ENCODE measurements around the gene NLGN2. TPM values are rescaled to one million over a fixed set of nuclear protein-coding genes. Genes with fewer than 3 reads are reported as not detected.

NLGN2 gene
- polyA plus RNA-seq, 1 donor from 2014 or later: 13.8 TPM

DNA sequence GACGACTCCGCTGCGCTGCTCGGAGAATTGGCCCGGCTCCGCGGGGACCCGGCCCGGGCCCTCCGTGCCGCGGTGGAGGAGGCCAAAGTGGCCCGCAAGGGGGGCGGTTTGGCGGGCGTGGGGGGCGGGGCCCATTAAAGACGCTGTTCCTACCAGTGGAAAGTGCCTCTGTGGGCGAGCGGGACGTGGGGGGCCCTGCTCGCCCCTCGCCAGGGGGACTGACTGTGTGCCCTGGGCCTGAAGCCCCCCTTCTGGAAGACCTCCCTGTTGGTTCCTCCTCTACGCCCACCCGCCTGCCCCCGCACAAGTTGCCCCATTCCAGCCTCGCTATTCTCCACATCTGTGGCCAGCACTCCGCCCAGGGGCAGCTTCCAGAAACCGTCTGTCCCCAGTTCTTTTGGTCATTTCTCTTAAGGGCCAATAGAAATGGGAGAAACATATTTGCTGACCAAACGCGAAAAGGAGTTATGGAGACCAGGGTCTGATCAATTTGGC is 29.8 kb downstream of the NLGN2 start:
- Histone ChIP-seq H3K9ac (ENCODE audit: low read length) (peak overlapping the region; percentile 97), H4K20me1 (ENCODE audit: insufficient read depth) (no peaks in the 10 kb centered on the region), H3K27ac (ENCODE audit: low read length) (no peak overlapping the region), H3K27me3 (ENCODE audit: insufficient read depth, low read depth, low read length) (peaks cover 43% of the 10 kb centered on the region), H3K4me3 (ENCODE audit: low read length) (peak overlapping the region; percentile 85), H2AFZ (ENCODE audit: low read depth, low read length) (no peak overlapping the region), H3F3A (ENCODE audit: insufficient read depth, low read length, poor library complexity, severe bottlenecking) (peaks cover 4% of the 10 kb centered on the region), H3K9me3 (ENCODE audit: low read length) (no peaks in the 10 kb centered on the region), H3K36me3 (ENCODE audit: insufficient read depth, low read length) (no peaks in the 10 kb centered on the region), H3K4me2 (ENCODE audit: low read length) (no peak overlapping the region), H3K79me2 (replicated peaks; ENCODE audit: insufficient read depth, low read length) (no peaks in the 10 kb centered on the region), H3K9me2 (ENCODE audit: insufficient read depth, low read length) (no peaks in the 10 kb centered on the region)
- TF ChIP-seq EZH2 (IDR thresholded peaks at IDR 0.05; ENCODE audit: borderline replicate concordance, insufficient read depth, low read length, poor library complexity, severe bottlenecking) (no peak), SMC3 (conservative IDR thresholded peaks at IDR 0.05; ENCODE audit: poor library complexity) (peak; percentile 7), TAF1 (IDR thresholded peaks at IDR 0.05; ENCODE audit: low read depth) (no peak)

DNA sequence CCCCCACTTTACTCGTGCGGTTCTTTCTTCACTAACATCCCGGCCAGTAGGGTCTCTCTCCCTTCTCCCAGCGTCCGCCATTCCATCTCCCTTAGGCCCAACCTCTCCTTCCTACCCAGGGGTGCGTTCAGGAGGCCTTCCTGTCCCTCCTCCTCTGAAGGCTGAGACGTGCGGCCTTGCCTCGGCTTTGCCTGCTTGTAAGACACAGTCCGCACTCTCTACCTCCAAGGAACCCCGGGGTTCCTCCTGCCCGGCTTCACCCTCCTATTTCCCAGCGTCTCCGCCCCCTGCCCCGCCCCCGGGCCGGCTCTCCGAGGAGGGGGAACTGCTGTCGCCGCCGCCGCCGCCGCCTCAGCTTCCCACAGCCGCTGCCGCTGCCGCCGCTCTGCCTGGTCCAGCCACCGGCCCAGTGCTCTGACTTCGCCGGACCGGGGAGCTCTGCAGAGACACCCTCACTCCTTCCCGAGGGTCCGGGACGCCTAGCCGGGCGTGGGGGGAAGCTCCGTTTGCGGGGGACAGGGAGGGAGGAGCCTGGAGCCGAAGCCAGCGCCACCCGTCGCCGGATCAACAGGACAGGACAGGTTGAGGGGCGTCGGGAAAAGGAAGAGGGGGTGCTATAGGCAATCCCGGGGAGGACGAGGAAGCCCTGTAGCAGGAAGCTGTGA is 30.4 kb downstream of the NLGN2 start:
- Histone ChIP-seq H3K27ac (ENCODE audit: low read length) (no peak overlapping the region), H3K9ac (ENCODE audit: low read length) (peak overlapping the region; percentile 97), H3K79me2 (replicated peaks; ENCODE audit: insufficient read depth, low read length) (no peaks in the 10 kb centered on the region), H3K4me2 (ENCODE audit: low read length) (peak overlapping the region; percentile 14), H3F3A (ENCODE audit: insufficient read depth, low read length, poor library complexity, severe bottlenecking) (peaks cover 4% of the 10 kb centered on the region), H4K20me1 (ENCODE audit: insufficient read depth) (no peaks in the 10 kb centered on the region), H3K9me3 (ENCODE audit: low read length) (no peaks in the 10 kb centered on the region), H3K9me2 (ENCODE audit: insufficient read depth, low read length) (no peaks in the 10 kb centered on the region), H3K4me3 (ENCODE audit: low read length) (peak overlapping the region; percentile 85), H3K36me3 (ENCODE audit: insufficient read depth, low read length) (no peaks in the 10 kb centered on the region), H3K27me3 (ENCODE audit: insufficient read depth, low read depth, low read length) (peaks cover 43% of the 10 kb centered on the region), H2AFZ (ENCODE audit: low read depth, low read length) (no peak overlapping the region)
- TF ChIP-seq EZH2 (IDR thresholded peaks at IDR 0.05; ENCODE audit: borderline replicate concordance, insufficient read depth, low read length, poor library complexity, severe bottlenecking): peak; percentile 36
- no peak for TF ChIP-seq TAF1 (IDR thresholded peaks at IDR 0.05; ENCODE audit: low read depth)
- TF ChIP-seq, protein P1, sequence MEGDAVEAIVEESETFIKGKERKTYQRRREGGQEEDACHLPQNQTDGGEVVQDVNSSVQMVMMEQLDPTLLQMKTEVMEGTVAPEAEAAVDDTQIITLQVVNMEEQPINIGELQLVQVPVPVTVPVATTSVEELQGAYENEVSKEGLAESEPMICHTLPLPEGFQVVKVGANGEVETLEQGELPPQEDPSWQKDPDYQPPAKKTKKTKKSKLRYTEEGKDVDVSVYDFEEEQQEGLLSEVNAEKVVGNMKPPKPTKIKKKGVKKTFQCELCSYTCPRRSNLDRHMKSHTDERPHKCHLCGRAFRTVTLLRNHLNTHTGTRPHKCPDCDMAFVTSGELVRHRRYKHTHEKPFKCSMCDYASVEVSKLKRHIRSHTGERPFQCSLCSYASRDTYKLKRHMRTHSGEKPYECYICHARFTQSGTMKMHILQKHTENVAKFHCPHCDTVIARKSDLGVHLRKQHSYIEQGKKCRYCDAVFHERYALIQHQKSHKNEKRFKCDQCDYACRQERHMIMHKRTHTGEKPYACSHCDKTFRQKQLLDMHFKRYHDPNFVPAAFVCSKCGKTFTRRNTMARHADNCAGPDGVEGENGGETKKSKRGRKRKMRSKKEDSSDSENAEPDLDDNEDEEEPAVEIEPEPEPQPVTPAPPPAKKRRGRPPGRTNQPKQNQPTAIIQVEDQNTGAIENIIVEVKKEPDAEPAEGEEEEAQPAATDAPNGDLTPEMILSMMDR (IDR thresholded peaks at IDR 0.05; ENCODE audit: poor library complexity, severe bottlenecking): peak; percentile 17

DNA sequence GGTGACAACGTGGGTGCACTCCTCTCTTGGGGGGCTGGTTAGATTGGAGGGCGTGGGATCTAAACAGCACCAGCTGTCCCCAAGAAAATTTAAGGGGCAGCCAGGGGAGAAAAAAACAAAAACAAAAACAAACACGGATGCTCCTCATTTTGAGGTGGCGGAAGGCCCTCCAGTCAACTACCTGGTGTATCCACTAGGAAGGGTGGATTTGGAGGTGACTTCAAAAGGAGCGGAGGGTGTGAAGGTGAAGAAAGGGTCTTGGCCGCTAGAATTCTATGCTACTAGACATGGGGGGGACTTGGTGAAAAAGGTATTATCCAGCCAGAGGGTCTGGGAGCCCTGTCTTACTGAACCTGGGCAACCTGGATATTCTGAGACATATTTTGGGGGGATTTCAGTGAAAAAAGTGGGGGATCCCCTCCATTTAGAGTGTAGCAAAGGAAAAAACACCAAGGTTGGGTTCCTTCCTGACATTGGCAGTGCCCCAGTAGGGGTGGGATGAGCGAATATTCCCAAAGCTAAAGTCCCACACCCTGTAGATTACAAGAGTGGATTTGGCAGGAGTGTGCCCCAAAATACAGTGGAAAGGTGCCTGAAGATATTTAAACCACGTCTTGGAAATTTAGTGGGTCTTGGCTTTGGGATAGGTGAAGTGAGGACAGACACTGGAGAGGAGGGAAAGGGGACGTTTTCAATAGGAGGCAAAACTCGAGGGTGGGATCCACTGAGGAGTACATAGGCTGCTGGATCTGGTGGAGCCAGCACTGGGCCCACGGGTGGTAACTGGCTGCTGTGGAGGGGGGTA is 31.2 kb downstream of the NLGN2 start:
- Histone ChIP-seq H3K9me2 (ENCODE audit: insufficient read depth, low read length) (no peaks in the 10 kb centered on the region), H3K9ac (ENCODE audit: low read length) (peak overlapping the region; percentile 97), H4K20me1 (ENCODE audit: insufficient read depth) (no peaks in the 10 kb centered on the region), H3K36me3 (ENCODE audit: insufficient read depth, low read length) (no peaks in the 10 kb centered on the region), H2AFZ (ENCODE audit: low read depth, low read length) (no peak overlapping the region), H3K4me2 (ENCODE audit: low read length) (peak overlapping the region; percentile 27), H3K4me3 (ENCODE audit: low read length) (peak overlapping the region; percentile 85), H3K79me2 (replicated peaks; ENCODE audit: insufficient read depth, low read length) (no peaks in the 10 kb centered on the region), H3K27me3 (ENCODE audit: insufficient read depth, low read depth, low read length) (peaks cover 43% of the 10 kb centered on the region), H3K27ac (ENCODE audit: low read length) (peak overlapping the region; percentile 99), H3F3A (ENCODE audit: insufficient read depth, low read length, poor library complexity, severe bottlenecking) (peaks cover 4% of the 10 kb centered on the region), H3K9me3 (ENCODE audit: low read length) (no peaks in the 10 kb centered on the region)
- TF ChIP-seq TAF1 (IDR thresholded peaks at IDR 0.05; ENCODE audit: low read depth): no peak
- TF ChIP-seq EP300 (conservative IDR thresholded peaks at IDR 0.05; ENCODE audit: poor library complexity, severe bottlenecking): no peak
- TF ChIP-seq MXI1 (conservative IDR thresholded peaks at IDR 0.05; ENCODE audit: poor library complexity, severe bottlenecking): no peak
- TF ChIP-seq, protein P2, sequence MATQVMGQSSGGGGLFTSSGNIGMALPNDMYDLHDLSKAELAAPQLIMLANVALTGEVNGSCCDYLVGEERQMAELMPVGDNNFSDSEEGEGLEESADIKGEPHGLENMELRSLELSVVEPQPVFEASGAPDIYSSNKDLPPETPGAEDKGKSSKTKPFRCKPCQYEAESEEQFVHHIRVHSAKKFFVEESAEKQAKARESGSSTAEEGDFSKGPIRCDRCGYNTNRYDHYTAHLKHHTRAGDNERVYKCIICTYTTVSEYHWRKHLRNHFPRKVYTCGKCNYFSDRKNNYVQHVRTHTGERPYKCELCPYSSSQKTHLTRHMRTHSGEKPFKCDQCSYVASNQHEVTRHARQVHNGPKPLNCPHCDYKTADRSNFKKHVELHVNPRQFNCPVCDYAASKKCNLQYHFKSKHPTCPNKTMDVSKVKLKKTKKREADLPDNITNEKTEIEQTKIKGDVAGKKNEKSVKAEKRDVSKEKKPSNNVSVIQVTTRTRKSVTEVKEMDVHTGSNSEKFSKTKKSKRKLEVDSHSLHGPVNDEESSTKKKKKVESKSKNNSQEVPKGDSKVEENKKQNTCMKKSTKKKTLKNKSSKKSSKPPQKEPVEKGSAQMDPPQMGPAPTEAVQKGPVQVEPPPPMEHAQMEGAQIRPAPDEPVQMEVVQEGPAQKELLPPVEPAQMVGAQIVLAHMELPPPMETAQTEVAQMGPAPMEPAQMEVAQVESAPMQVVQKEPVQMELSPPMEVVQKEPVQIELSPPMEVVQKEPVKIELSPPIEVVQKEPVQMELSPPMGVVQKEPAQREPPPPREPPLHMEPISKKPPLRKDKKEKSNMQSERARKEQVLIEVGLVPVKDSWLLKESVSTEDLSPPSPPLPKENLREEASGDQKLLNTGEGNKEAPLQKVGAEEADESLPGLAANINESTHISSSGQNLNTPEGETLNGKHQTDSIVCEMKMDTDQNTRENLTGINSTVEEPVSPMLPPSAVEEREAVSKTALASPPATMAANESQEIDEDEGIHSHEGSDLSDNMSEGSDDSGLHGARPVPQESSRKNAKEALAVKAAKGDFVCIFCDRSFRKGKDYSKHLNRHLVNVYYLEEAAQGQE (IDR thresholded peaks at IDR 0.05; ENCODE audit: borderline replicate concordance): no peak
- TF ChIP-seq EZH2 (IDR thresholded peaks at IDR 0.05; ENCODE audit: borderline replicate concordance, insufficient read depth, low read length, poor library complexity, severe bottlenecking): no peak
